HepG2 (cell line): ENCODE results near the gene RHOD. TPM values are rescaled to one million over a fixed set of nuclear protein-coding genes. Genes with fewer than 3 reads are reported as not detected.
A peak's percentile ranks its signal among the peaks of the same experiment; 100 is the strongest.

ENCODE experiments used
- ATAC-seq: fragments of 200-7000 bp; cut with Tn5 transposase; 3 replicates; pipeline ENCODE4 v1.9.1; 2020; ENCODE audit warnings: mild to moderate bottlenecking, moderate library complexity
- BruUV-seq: library from RNA; stranded (reverse); fragments of 400-500 nt; replicated peaks from 2 replicates; lab custom pipeline; 2021; lab: Mats Ljungman, UMichigan
- CTCF ChIA-PET: fragments of 300-600 bp; formaldehyde crosslinking; extraction: SDS; loops from one replicate; lab custom pipeline; 2021; ENCODE audit warnings: low total read pairs, inconsistent platforms, low intra/inter-chr PET ratio; lab: Yijun Ruan, JAX
- POLR2A ChIA-PET: fragments of 350-600 bp; sonication (Branson Sonifier 250); formaldehyde crosslinking; loops from one replicate; lab custom pipeline; 2020; ENCODE audit warnings: antibody characterized with exemption, inconsistent platforms; lab: Yijun Ruan, JAX
- DNase-seq: peaks from one replicate; pipeline ENCODE4 v3.0.0-alpha.2; 2015; ENCODE audit warnings: low spot score
- FAIRE-seq: peaks from 3 replicates; lab custom pipeline; 2011; peaks lifted over from hg19 to GRCh38; lab: Jason Lieb, UNC
- H2AFZ ChIP-seq: one replicate; pipeline ENCODE4 v1.6.1; 2011; ENCODE audit warnings: low read length, inconsistent platforms
- H3K27ac ChIP-seq: fragments of 300-600 bp; 3 replicates; pipeline ENCODE4 v1.8.0; 2011; ENCODE audit warnings: mixed run types, mild to moderate bottlenecking, mixed read lengths, low read length, inconsistent platforms; ENCODE audit not compliant: insufficient read depth; ENCODE audit errors: extremely low read length
- H3K27me3 ChIP-seq, 2 experiments: fragments of 200-600 bp in 1 of 2; 2 replicates in 1 of 2; 3 replicates in 1 of 2; pipeline versions ENCODE4 v1.6.0 to v1.8.0; 2011; ENCODE audit warnings: low read length in 2 of 2, mild to moderate bottlenecking in 2 of 2, moderate library complexity in 2 of 2, inconsistent platforms in 1 of 2; ENCODE audit not compliant: insufficient read depth in 2 of 2, control insufficient read depth in 1 of 2
- H3K36me3 ChIP-seq, 2 experiments: fragments of 200-600 bp in 1 of 2; replicated peaks in 1 of 2; 2 replicates in 1 of 2; 3 replicates in 1 of 2; pipeline versions ENCODE4 v1.5.1 to v1.8.0; 2011; ENCODE audit warnings: low read length in 2 of 2, inconsistent platforms in 1 of 2; ENCODE audit not compliant: insufficient read depth in 2 of 2, control insufficient read depth in 1 of 2
- H3K4me1 ChIP-seq: 2 replicates; pipeline ENCODE4 v1.5.1; 2012; ENCODE audit warnings: low read length, inconsistent platforms; ENCODE audit not compliant: insufficient read depth
- H3K4me2 ChIP-seq: 2 replicates; pipeline ENCODE4 v1.6.0; 2011; ENCODE audit warnings: low read depth, low read length, inconsistent platforms
- H3K4me3 ChIP-seq, 3 experiments: fragments of 200-600 bp in 1 of 3; sonication (generic), shearing (Covaris generic) in 1 of 3; replicated peaks in 1 of 3; 2 replicates each; pipeline ENCODE4 v1.5.1; 2011 to 2016; ENCODE audit warnings: low read length in 3 of 3, inconsistent platforms in 2 of 3, low read depth in 2 of 3, mild to moderate bottlenecking in 2 of 3, control low read depth in 1 of 3, mixed read lengths in 1 of 3; ENCODE audit not compliant: insufficient read depth in 1 of 3
- H3K79me2 ChIP-seq: one replicate; pipeline ENCODE4 v1.6.1; 2011; ENCODE audit warnings: low read length, inconsistent platforms; ENCODE audit not compliant: insufficient read depth
- H3K9ac ChIP-seq: 2 replicates; pipeline ENCODE4 v1.6.0; 2011; ENCODE audit warnings: mild to moderate bottlenecking, low read depth, low read length, inconsistent platforms; ENCODE audit not compliant: insufficient read depth
- H3K9me3 ChIP-seq: 2 replicates; pipeline ENCODE4 v1.5.1; 2012; ENCODE audit warnings: mild to moderate bottlenecking, low read length
- H4K20me1 ChIP-seq: 2 replicates; pipeline ENCODE4 v1.6.0; 2011; ENCODE audit warnings: inconsistent platforms, mild to moderate bottlenecking, low read length, moderate library complexity; ENCODE audit not compliant: insufficient read depth
- CREB1 ChIP-seq, 2 experiments: fragments of 450-650 bp in 1 of 2; IDR thresholded peaks; 2 replicates each; pipeline ENCODE4 v1.6.1; 2016 to 2017; ENCODE audit warnings: control low read depth in 1 of 2, mild to moderate bottlenecking in 1 of 2, missing compliant biosample characterization in 1 of 2, missing genetic modification characterization in 1 of 2
- EEA1 ChIP-seq: sonication (generic); formaldehyde crosslinking; IDR thresholded peaks from 2 replicates; pipeline ENCODE4 v1.5.1; 2020; ENCODE audit warnings: mild to moderate bottlenecking, missing genetic modification reagents, borderline replicate concordance
- HMG20A ChIP-seq: IDR thresholded peaks from 2 replicates; pipeline ENCODE4 v1.6.1; 2016; ENCODE audit warnings: borderline replicate concordance
- NCOR1 ChIP-seq: fragments of 200-600 bp; sonication (generic); IDR thresholded peaks from 2 replicates; pipeline ENCODE4 v1.7.0; 2017; ENCODE audit warnings: antibody characterized with exemption, low read length, borderline replicate concordance
- SMAD1 ChIP-seq: sonication (generic); formaldehyde crosslinking; IDR thresholded peaks from 2 replicates; pipeline ENCODE4 v1.4.0; 2020; ENCODE audit warnings: missing genetic modification reagents, low read depth, mild to moderate bottlenecking, borderline replicate concordance
- ZNF510 ChIP-seq: sonication (generic); formaldehyde crosslinking; IDR thresholded peaks from 2 replicates; pipeline ENCODE4 v1.4.0; 2020; ENCODE audit warnings: low read depth, mild to moderate bottlenecking, missing genetic modification reagents
- ZSCAN20 ChIP-seq: sonication (generic); formaldehyde crosslinking; IDR thresholded peaks from 2 replicates; pipeline ENCODE4 v1.4.0; 2020; ENCODE audit warnings: missing genetic modification reagents, mild to moderate bottlenecking, borderline replicate concordance
- WGBS: methylation state at CpG from one replicate; pipeline ENCODE4 v1.1.6; 2017; ENCODE audit warnings: low lambda C conversion rate; 5-methylcytosine and 5-hydroxymethylcytosine counted together
- in situ Hi-C: cut with HindIII; loops from 2 replicates; pipeline ENCODE4 v1.10.0; 2017; ENCODE audit warnings: low pct_unique_long_range_greater_than_20kb; ENCODE audit not compliant: extremely low pct_ligation_motif_present
- intact Hi-C: fragments of 100-400 bp; cut with micrococcal nuclease; formaldehyde crosslinking; loops from one replicate; pipeline ENCODE4 v1.10.0; 2022; ENCODE audit not compliant: unreplicated experiment
- polyA plus RNA-seq, 8 experiments: library from polyadenylated mRNA; depleted of rRNA in 3 of 8; stranded (reverse) in 7 of 8; unstranded in 1 of 8; fragments of >200 nt; fragmentation: Illumina TruSeq in 4 of 8; extraction: Trizol in 4 of 8; gene quantifications; 2 replicates each; pipeline versions ENCODE4 v1.2.1 to v1.2.3, GENCODE V29; 2011 to 2016; ENCODE audit warnings: low read depth in 4 of 8, missing spikeins in 1 of 8, mixed read lengths in 1 of 8; ENCODE audit not compliant: insufficient read depth in 1 of 8
- total RNA-seq, 5 experiments: library from RNA; depleted of rRNA; stranded (reverse); fragments of >200 nt; fragmentation: Illumina TruSeq; extraction: Trizol; gene quantifications; 2 replicates each; pipeline ENCODE4 v1.2.3, GENCODE V29; 2016; ENCODE audit warnings: low read depth in 1 of 5
- TF ChIP-seq, protein P1 (sequence below), 2 experiments: fragments of 450-650 bp in 1 of 2; sonication (generic) in 1 of 2; formaldehyde crosslinking in 1 of 2; IDR thresholded peaks; 2 replicates each; pipeline versions ENCODE4 v1.6.1 to v1.8.0; 2016 to 2022; ENCODE audit warnings: antibody characterized with exemption in 1 of 2, mild to moderate bottlenecking in 1 of 2, missing genetic modification reagents in 1 of 2

RHOD gene
- total and polyA plus RNA-seq, 2 of the 13 experiments (the other 11 are each of a cell fraction or from before 2014, with no cell fraction given), result 0.27 to 0.98 TPM

DNA sequence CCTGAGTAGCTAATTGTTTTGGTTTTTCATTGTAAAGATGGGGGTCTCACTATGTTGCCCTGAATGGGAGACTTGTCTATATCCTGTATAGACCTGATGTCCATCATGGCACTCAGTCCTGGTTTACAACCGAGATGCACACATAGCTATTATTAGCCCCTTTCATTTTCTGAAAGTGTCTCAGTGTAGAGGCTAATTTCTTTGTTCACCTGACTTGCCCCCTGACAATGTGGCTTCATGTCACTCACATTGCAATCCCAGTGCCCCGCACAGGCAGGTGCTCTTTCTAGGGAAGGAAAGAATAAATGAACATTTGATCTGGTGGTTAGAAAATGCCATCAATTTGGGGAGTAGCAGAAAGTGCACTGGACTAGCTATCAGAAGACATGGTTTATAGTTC, 49.3 kb downstream of the RHOD start (continued):
- TF ChIP-seq, protein P1, sequence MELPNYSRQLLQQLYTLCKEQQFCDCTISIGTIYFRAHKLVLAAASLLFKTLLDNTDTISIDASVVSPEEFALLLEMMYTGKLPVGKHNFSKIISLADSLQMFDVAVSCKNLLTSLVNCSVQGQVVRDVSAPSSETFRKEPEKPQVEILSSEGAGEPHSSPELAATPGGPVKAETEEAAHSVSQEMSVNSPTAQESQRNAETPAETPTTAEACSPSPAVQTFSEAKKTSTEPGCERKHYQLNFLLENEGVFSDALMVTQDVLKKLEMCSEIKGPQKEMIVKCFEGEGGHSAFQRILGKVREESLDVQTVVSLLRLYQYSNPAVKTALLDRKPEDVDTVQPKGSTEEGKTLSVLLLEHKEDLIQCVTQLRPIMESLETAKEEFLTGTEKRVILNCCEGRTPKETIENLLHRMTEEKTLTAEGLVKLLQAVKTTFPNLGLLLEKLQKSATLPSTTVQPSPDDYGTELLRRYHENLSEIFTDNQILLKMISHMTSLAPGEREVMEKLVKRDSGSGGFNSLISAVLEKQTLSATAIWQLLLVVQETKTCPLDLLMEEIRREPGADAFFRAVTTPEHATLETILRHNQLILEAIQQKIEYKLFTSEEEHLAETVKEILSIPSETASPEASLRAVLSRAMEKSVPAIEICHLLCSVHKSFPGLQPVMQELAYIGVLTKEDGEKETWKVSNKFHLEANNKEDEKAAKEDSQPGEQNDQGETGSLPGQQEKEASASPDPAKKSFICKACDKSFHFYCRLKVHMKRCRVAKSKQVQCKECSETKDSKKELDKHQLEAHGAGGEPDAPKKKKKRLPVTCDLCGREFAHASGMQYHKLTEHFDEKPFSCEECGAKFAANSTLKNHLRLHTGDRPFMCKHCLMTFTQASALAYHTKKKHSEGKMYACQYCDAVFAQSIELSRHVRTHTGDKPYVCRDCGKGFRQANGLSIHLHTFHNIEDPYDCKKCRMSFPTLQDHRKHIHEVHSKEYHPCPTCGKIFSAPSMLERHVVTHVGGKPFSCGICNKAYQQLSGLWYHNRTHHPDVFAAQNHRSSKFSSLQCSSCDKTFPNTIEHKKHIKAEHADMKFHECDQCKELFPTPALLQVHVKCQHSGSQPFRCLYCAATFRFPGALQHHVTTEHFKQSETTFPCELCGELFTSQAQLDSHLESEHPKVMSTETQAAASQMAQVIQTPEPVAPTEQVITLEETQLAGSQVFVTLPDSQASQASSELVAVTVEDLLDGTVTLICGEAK (IDR thresholded peaks at IDR 0.05), result no peak
- TF ChIP-seq, protein P1 (CRISPR knock-in tag; IDR thresholded peaks at IDR 0.05), result no peak
- TF ChIP-seq, all 625 proteins: peak for 0

DNA sequence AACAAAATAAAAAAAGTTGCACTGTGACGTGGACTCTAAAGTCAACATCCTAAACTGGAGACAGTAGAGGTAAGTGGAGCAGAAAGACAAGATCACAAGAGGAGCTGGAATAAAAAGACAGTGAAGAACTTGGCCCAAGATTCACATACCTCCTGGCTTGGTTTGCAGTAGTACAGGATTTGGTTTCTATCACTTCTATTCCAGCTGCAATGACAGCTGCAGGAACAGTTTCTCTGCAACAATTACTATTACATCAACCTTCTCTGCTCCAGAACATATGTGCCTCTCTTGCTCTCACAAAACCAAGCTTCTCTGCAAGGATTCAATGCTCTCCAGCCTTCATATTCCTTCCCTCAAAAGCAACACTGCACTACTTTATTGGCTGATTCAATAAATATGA, 54.6 kb downstream of the RHOD start:
- POLR2A ChIA-PET, result no interaction called here

More for the DNA sequence above, 54.6 kb downstream of the RHOD start:
- CTCF ChIA-PET, result no interaction called here
- BruUV-seq, result no TSS peak
- 0% methylated on average over 1 of the region's 1 CpG for WGBS
- no peak overlapping the region for H3K9ac ChIP-seq
- H3K4me1 ChIP-seq, result peaks cover 47% of the 10 kb centered on the region
- no peak for FAIRE-seq
- no peaks in the 10 kb centered on the region for H3K9me3 ChIP-seq
- no peak overlapping the region for H2AFZ ChIP-seq
- H3K4me3 ChIP-seq, result no peak overlapping the region
- H3K79me2 ChIP-seq, result no peaks in the 10 kb centered on the region
- DNase-seq, result no peak
- H3K27me3 ChIP-seq, result no peaks in the 10 kb centered on the region
- in situ Hi-C loops, result no loop called here
- no peak for ATAC-seq
- no peaks in the 10 kb centered on the region for H4K20me1 ChIP-seq
- no peak overlapping the region for H3K27ac ChIP-seq
- TF ChIP-seq SMAD1 (no peak), NCOR1 (no peak), ZNF510 (CRISPR knock-in tag) (no peak), CREB1 (IDR thresholded peaks at IDR 0.05) (no peak), CREB1 (CRISPR knock-in tag; IDR thresholded peaks at IDR 0.05) (0 out of 2 replicates have a peak, but pooled peaks have one; percentile 23), ZSCAN20 (no peak), EEA1 (CRISPR knock-in tag) (no peak), HMG20A (CRISPR knock-in tag) (no peak)
- intact Hi-C loops, result loop anchor here (10.0 kb wide), 1 partner anchor 204 kb away; no protein-coding TSS in a partner anchor
- H3K4me2 ChIP-seq, result peak overlapping the region; percentile 2; the same call in 1 of the 2 replicates
- no peaks in the 10 kb centered on the region for H3K36me3 ChIP-seq
